BJ (cell line): ENCODE measurements around the gene GRM7. TPM values are rescaled to one million over a fixed set of nuclear protein-coding genes. Genes with fewer than 3 reads are reported as not detected.

Experiments used
- CTCF ChIA-PET: fragments of 350-600 bp; formaldehyde crosslinking; extraction: SDS; loops from one replicate; lab custom pipeline; 2021; ENCODE audit warnings: antibody characterized with exemption, inconsistent platforms; lab: Yijun Ruan, JAX
- POLR2A ChIA-PET: fragments of 300-600 bp; sonication (Branson Sonifier 250); formaldehyde crosslinking; extraction: SDS; loops from one replicate; lab custom pipeline; 2021; ENCODE audit warnings: antibody characterized with exemption; lab: Charles Lee
- DNase-seq: peaks from one replicate; pipeline ENCODE4 v3.0.0-alpha.2; 2011; ENCODE audit warnings: low read depth
- H3K27me3 ChIP-seq: 2 replicates; pipeline ENCODE4 v1.6.0; 2011; ENCODE audit warnings: low read length; ENCODE audit not compliant: control insufficient read depth, insufficient read depth
- H3K36me3 ChIP-seq: 2 replicates; pipeline ENCODE4 v1.5.1; 2011; ENCODE audit warnings: low read length; ENCODE audit not compliant: control insufficient read depth, insufficient read depth
- H3K4me3 ChIP-seq: 2 replicates; pipeline ENCODE4 v1.5.1; 2011; ENCODE audit warnings: low read depth, mild to moderate bottlenecking, control low read depth, low read length
- CTCF ChIP-seq: IDR thresholded peaks from 2 replicates; pipeline ENCODE4 v1.5.1; 2011; ENCODE audit warnings: low read depth, mild to moderate bottlenecking, control low read depth, inconsistent platforms, low read length, moderate library complexity; ENCODE audit not compliant: insufficient read depth
- polyA plus RNA-seq: library from polyadenylated mRNA; depleted of rRNA; stranded (reverse); fragments of >200 nt; gene quantifications from 2 replicates; pipeline ENCODE4 v1.2.3, GENCODE V29; 2011

GRM7 gene
- polyA plus RNA-seq, 1 experiment, result not detected

GRCh38 chr3:7790141-7790540 lies 929.2 kb downstream of the GRM7 start:
- DNase-seq, result no peak
- POLR2A ChIA-PET, result no interaction called here
- H3K36me3 ChIP-seq, result no peaks in the 10 kb centered on the region

More at GRCh38 chr3:7790141-7790540, 929.2 kb downstream of the GRM7 start:
- no peak for TF ChIP-seq CTCF
- Histone ChIP-seq H3K27me3 (no peaks in the 10 kb centered on the region), H3K4me3 (no peak overlapping the region)
- CTCF ChIA-PET, result no interaction called here
